PFSK-1 (cell line): ENCODE measurements around the gene KCNC3.

Experiments used
- FOXP2 ChIP-seq: optimal IDR thresholded peaks from 2 replicates; pipeline ENCODE3; 2011; ENCODE audit warnings: borderline replicate concordance, control low read depth, inconsistent platforms; ENCODE audit not compliant: insufficient read depth; ENCODE audit errors: extremely low read length, extremely low read depth
- POLR2AphosphoS5 ChIP-seq: IDR thresholded peaks from 2 replicates; pipeline ENCODE4 v1.6.1; 2012; ENCODE audit warnings: low read depth, mild to moderate bottlenecking, control low read depth, low read length, moderate library complexity
- REST ChIP-seq, 2 experiments: IDR thresholded peaks; 2 replicates each; pipeline versions ENCODE4 v1.6.1 to v1.8.0; 2011 to 2012; ENCODE audit warnings: low read depth in 2 of 2, low read length in 2 of 2, control low read depth in 1 of 2, inconsistent platforms in 1 of 2, mild to moderate bottlenecking in 1 of 2, moderate library complexity in 1 of 2; ENCODE audit not compliant: insufficient read depth in 1 of 2
- SIN3A ChIP-seq: IDR thresholded peaks from 2 replicates; pipeline ENCODE4 v1.6.1; 2012; ENCODE audit warnings: mild to moderate bottlenecking, low read length, moderate library complexity, borderline replicate concordance; ENCODE audit not compliant: insufficient read depth
- TAF1 ChIP-seq: IDR thresholded peaks from 2 replicates; pipeline ENCODE4 v1.6.1; 2012; ENCODE audit warnings: low read length, control low read depth, borderline replicate concordance; ENCODE audit not compliant: insufficient read depth

GRCh38 chr19:50371914-50372475 is 42.8 kb upstream of the KCNC3 start:
- no peak for TF ChIP-seq REST (IDR thresholded peaks at IDR 0.05; ENCODE audit: insufficient read depth in 1 of 2, low read depth in 2 of 2, low read length in 2 of 2)
- no peak for TF ChIP-seq SIN3A
- TF ChIP-seq POLR2AphosphoS5 = no peak
- no peak for TF ChIP-seq TAF1
- no peak for TF ChIP-seq FOXP2
